Activated gamma-delta T cell treated with anti-CD3 and anti-CD28 coated beads, Interleukin-2, amount 50 U/mL, for 16 hours (primary cell): Measurements from ENCODE around the gene DAB2IP.

ENCODE experiments used
- DNase-seq: peaks from one replicate; pipeline ENCODE4 v3.0.0-alpha.2; 2020; ENCODE audit warnings: low read depth

Gene DAB2IP

DNA sequence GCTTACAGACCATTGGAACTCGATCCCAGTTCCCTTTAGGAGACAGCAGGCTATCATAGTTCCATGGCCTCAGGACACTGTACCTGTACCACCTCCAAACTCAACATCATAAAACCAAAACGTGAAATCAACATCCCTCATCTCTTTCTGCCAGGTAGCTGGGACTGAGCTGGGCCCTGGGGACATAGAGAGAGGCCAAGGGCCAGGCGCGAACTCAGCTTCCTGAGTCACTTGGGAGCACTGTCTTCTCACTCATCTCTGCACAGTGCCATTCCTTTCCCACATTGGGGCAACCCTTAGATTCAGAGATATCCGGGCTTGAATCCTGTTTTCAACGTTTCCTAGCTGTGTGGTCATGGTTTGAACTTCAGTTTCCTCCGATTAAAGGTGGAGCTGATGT is 12.2 kb downstream of the DAB2IP start:
- DNase-seq: no peak

DNA sequence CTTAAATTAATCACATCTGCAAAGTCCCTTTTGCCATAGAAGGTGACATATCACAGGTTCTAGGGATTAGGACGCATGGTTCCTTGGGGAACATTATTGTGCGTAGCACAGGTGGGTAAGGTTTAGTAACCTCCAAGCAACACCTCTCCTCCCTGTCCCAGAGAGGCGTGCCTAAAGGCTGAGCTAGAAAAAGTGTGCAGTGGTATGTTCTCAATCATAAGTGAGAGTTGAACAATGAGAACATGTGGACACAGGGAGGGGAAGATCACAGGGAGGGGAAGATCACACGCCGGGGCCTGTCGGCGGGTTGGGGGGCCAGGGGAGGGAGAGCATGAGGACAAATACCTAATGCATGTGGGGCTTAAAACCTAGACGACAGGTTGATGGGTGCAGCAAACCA is 14.9 kb downstream of the DAB2IP start:
- DNase-seq: no peak

DNA sequence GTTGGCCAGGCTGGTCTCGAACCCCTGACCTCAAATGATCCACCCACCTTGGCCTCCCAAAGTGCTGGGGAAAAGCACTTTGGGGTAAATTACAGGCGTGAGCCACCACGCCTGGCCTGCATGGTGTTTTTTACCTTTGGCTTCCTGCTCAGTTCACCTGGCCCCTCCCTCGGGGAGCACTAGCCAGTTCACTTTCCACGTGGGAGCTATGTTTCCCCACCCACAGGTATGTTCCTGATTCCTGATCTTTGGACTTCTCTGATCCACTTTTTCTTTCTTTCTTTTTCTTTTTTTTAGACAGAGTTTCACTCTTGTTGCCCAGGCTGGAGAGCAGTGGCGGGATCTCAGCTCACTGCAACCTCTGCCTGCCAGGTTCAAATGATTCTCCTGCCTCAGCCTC is 15.8 kb downstream of the DAB2IP start:
- no peak for DNase-seq

DNA sequence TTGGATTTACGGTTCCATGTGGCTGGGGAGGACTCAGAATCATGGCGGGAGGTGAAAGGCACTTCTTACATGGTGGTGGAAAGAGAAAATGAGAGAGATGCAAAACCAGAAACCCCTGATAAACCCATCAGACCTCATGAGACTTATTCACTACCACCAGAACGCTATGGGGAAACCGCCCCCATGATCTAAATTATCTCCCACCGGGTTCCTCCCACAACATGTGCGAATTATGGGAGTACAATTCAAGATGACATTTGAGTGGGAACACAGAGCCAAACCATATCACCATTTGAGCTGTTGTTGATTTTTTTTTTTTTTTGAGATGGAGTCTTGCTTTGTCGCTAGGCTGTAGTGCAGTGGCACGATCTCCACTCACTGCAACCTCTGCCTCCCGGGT is 16.5 kb downstream of the DAB2IP start:
- DNase-seq: no peak

DNA sequence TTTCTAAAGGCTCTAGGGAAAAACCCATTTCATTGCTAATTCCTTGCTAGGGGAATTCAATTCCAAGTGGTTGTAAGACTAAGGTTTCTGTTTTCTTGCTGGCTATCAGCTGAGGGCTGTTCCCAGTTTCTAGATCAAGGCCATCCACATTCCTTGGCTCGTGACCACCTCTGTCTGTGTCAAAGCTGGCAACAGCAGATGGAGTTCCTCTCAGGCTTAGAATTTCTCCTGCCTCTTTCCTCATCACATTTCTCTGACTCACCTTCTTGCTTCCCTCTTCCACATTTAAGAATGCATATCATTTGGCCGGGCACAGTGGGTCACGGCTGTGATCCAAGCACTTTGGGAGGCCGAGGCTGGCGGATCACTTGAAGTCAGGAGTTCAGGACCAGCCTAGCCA is 19.0 kb downstream of the DAB2IP start:
- no peak for DNase-seq

DNA sequence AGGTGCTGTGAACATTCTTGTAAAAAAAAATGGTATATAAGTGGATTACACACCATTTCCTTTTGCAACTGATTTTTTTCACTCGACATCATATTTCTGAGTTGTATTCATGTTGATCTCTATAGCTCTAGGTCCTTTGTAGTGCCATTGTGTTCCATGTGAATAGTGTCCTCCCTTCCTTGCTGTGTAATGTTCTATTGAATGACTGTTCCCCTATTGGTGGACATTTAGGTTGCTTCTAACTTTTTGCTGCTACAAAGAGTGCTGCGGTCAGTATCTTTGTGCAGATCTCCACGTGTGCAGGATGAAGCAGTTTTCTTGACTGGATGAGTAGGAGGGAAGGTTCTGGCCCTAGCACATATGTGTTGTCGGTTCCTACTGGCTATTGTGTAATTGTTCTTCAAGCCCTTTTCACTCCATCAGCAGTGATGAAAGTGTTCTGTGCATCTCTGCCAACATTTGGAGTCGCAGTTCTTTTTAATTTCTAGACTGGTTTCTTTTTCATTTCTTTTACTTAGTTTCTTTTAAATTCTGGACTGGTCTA is 20.2 kb downstream of the DAB2IP start:
- DNase-seq: no peak

DNA sequence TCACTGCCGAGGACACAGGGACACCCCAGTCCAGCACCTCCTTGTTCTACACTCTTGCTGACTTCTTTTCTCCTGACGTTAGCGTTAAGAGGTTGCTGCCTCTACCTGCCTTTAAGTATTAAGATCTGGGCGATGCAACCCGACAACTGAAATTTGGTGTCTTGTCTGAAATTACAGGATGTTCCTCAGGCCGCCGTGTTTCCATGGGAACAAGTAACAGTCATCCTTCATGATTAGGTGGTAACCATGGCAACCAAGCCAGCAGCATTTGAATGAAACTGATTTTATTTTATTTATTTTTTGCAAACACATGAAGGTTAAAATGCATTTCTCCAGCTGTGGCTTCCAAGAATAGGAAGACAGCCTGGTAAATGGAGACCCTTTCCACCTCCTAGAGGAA is 20.8 kb downstream of the DAB2IP start:
- DNase-seq: no peak

DNA sequence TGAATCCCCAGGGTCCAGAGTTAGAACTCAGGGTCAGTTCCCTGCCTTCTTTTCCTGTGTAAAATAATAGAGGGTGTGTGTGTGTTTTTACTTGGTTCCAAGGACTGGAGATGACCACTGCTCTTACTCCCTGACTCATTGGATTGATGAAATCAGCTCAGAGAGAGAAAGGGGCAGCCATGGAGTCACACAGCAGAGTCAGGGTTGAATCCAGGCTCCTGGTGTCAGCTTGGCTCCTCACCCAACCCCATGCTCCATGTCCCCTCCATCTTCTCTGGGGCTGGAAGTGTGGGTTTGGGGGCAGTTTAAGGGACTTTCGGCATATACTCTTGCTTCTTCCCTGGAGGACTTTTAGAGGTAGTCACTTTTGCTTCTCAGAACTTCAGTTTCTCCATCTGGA is 21.6 kb downstream of the DAB2IP start:
- no peak for DNase-seq

DNA sequence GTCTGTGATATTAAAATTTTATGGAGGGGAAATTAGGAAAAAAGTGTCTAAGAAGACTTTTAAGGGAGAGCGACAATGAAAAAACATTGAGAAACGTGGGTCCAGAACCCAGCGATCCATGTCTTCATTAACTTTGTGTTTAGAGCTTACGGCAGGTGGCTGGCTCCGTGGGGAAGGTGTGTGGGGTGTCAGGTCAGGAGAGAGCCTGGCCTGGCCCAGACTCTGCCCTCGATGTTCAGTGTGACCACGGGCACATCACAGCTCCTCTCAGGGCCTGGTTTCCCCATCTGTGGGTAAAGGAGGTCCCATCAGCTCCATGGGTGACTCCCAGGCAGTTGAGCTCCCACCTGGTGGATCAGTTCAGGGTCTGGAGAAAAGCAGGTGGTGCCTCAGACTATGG is 22.1 kb downstream of the DAB2IP start:
- no peak for DNase-seq

DNA sequence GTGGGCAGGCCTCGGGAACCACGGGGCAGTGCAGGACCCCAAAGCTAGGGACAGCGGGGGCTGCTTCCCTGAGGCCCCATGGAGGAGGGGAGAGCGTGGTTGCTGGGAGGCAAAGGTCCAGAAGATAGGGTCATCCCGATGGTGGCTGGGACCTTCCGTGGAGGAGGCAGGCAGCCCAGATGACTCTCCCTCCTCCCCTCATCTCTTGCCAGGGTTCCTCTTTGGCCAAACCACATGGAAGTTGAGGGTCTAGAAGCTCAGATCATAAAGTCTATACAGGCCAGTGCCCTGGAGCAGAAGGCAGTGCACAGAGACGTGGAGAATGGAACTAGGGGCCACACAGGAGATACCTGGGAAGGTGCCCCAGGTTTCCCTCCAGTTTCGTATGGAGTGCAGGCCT is 22.6 kb downstream of the DAB2IP start:
- DNase-seq: no peak

DNA sequence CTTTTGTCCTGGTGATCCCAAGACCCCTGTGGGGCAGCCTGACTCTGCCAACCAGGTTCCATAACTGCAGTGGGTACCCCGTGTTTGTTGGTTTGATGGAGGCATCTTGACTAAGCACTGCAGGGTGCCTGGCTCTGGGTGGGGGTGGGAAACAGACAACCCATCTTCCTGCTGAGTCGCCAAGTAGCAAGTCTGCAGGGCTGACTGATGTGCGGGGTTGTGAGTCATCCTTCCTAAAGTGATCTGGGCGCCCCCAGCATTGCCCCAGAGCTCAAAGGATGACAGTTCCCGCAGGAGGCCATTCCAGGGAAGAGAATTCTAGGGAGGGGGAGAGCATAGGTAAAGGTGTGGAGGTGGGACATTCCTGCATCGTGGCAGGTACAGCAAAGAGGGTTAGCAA is 23.5 kb downstream of the DAB2IP start:
- DNase-seq: no peak

DNA sequence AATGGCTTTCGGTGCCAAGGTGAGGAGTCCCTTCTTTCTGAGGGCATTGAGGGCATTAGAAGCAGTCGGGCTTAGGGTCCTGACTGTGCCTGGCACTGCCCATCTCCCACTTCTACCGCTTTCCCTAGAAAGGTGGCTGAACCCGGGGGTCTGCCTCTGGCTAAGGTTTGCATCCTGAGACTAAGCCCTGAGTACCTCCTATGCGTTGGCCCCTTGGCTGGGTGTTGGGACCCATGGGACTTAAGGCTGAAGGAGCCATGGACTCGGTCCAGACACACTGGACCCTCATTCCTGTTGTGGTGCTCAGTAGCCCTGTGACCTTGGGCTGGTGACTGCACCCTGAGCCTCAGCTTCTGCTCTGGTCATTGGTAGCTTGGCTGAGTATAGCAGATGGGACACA is 23.9 kb downstream of the DAB2IP start:
- no peak for DNase-seq

DNA sequence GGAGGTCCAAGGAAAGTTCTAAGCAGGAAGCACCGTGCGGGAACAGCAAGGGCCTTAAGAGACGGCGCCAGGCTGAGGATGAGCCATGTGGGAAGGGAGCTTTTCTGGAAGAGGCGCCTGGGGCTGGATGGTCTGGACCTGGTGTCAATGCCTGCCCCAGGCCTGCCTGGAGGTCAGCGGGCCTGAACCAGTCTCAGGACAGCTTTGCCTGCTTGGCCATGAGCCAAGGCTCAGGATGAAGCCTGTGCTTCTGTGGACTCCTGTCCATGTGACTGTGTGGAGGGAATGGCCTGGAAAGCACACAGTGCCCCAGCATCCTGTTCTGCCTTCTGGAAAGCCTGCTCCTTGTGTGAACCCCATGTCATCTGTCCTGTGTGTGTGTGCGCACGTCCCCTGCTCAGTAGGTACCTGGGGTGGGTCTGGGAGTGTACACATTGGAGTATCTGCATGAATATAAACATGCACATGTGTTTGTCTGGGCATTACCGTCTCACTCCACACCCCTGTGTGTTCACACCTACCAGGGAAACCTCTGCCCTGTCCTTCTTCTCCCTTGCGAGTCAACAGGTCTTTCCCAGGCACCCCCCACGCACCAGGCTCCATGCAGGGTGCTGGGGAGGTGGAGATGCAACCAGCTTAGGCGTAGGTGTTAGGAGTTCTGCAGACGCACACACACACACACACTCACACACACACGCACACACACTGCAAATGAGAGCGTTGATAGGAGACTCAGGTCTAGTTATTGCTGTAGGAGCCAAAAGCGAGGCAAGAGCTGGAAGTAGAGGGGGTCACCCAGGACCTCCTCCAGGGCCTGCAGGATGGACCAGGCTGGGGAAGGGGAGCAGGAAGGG is 24.8 kb downstream of the DAB2IP start:
- DNase-seq: no peak

DNA sequence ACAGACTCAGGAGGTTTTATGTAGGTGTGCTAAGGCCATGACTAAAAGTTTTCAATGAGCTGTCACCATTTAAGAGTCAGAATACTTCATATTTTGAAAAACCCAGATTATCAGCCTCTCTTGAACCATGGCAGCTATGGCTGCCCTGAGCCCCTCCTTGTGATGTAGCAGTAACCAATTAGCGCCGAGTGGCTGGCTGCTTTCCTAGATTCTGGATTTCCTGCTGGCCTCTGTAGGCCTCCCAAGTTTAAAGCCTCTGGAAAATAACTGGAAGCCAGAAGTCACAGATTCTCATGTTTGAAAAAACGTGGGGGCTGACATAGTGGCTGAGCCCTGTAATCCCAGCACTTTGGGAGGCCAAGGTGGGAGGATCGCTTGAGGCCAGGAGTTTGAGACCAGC is 25.5 kb downstream of the DAB2IP start:
- no peak for DNase-seq

DNA sequence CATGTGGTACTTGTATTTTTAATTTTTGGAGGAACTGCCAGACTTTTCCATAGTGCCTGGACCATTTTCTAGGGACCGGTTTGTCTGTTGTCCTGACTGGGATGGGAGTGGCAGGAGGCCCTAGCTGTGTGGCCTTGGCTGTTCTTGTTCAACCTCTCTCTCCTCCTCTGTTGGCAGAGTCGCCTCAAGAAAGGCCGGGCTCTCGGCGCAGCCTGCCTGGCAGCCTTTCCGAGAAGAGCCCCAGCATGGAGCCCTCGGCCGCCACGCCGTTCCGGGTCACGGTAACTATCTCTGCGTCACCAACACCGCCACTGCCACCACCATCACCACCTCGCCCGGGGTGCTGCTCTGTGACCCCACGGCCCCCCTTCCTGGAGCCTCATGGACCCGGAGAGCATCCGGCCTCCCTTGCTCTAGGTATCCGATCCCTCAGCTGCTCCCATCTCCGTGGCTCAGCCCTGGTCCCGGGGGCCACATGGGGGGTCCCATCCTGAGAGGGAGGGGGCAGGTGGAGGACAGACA is 27.1 kb downstream of the DAB2IP start:
- no peak for DNase-seq

DNA sequence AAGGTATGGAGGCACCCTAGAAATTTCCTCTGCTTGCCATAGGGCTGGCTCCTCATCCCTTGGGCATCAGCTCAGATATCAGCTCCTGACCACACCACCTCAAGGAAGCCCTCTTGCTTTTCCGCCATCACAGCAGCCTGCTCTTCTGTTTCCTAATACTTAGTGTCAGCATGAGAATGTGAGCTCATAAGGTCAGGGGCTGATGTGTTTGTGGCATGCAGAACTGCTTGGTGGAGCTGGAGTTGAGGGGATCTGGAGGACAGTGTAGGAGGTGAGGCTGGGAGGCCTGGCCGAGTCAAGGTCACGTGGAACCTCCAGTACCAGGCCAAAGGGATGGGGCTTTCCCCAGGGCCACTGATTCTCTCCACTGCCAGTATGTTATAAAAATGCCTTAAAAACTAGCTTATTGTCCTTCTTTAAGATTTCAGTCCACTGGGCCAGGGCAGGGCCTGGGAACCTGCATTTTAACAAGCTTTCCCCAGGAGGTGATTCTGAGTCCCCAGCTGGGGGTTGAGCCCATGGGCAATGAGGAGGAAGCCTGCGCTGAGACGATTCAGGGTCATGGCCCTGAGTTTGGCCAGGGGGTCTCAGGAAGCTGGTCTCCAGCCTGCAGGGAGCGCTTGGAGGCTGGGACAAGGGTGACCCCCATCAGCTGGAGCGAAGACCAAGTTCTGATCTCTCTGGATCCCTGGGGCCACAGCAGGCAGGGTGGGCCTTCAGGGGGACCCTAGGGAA is 28.6 kb downstream of the DAB2IP start:
- no peak for DNase-seq

DNA sequence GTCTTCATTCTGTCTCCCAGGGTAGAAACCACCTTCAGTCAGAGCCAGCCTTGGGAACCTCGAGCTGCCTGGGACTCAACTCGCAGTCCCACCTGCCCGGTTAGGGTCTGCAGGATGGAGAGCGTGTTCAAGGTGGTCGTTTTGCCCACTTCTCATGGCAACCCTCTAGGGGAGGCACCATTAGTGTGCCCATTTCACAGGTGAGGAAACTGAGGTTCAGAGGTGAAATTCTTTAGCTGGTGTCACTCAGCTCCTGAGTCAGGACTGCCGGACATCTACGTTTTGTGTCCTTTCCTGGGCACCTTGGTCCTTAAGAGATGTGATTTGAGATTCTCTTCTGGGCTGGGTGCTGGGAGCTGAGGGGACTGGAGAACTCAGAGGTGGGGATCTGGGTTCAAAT is 30.0 kb downstream of the DAB2IP start:
- no peak for DNase-seq

DNA sequence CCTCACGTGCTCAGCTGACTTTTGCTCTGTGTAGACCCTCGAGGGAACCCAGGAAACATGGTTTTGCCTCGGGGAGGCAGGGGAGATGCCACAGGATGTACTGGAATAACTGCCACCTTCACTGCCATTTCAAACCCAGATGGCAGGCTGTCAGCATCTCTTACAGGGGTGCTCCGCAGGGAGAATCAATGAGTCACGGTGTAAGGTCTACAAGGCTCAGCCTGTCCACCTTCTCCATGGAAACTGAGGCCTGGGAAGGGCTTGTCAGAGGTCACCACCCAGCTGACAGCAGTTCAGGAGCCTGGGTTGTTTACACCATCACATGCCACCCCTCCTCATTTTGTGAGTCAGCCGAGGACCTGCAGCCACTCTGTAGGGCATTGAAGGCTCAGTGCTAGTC is 30.8 kb downstream of the DAB2IP start:
- DNase-seq: no peak

DNA sequence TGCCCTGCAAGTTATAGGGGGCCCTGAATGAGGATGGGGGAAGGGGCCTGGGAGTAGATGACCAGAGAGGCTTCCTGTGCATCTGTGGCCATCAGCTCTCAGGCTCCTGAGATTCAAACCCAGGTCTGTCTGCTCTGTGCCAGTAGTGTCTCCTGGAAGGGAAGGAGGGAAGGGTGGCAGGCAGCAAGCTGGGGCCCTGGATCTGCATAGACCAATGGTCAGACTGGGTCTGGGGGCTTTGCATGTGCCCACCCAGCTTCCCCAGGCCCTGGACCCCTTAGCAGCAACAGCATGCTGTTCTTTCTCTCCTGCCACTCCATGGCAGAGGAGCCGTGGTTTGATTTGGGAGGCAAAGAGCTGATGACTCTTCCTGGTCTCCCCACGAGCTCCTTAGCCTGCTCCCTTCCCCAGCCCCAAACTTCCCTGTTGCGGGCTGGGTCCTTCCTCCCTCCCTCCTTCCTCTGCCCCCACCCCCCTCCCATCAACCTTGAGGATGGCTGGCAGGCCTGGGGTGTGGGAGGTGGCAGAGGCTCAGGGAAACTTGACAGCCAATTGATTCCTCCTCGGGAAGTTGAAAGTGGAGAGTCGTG is 31.6 kb downstream of the DAB2IP start:
- DNase-seq: no peak

DNA sequence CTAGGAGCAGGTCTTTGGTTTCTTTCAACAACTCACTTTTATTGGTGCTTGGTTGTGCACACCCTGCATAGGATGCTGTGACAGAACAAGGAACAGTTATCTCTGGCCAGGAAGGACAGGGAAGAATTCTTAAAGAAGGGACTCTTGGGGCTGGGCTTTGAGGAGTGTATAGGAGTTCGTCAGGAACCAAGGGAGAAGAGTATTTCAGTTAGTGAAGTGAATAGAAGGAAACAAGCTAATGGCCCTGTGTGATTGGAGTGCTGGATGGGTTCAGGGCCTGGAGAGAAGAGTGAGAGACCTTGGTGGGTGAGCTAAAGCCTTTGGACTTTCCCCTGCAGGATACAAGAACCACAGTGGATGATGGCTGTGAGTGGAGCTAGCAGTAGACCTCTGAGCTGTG is 32.2 kb downstream of the DAB2IP start:
- no peak for DNase-seq

DNA sequence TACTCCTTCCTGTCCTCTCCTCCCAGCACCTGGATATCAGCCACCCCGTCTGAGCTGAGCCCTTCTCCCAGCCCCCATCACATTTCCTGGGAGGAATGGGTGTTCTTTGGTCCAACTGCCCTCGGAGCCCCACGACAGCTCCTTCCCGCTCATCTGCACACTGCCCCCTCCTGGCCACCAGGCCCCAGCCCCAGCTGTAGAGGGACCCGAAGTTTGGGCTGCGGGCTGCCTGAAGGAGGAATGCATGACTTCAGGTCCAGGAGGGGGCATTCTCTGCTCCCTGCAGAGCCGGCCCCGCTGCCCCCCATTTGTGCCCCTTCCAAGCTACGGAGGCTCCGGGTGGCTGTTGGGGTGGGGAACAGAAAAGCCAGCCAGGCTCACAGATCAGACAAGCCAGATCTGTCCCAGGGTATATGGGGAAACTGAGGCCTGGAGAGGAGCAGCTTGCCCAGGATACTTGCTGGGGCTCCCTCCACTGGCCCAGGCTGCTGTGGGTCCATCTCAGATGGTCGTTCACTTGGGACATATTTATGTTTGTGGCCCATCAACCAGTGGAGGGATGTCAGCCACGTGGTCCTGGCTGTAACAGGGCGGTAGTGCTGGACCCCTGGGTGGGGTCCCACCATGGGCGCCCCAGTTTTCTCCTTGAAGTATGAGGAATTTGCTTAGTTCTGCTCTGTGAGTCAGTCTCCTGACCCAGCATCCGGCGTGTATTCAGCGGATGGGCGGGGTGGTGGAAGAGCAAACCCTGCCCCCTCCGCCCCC is 33.1 kb downstream of the DAB2IP start:
- DNase-seq: no peak
